Mucosa of stomach (tissue), 1 donor: Measurements from ENCODE around the gene LMAN2.

Experiments
- H3K27me3 ChIP-seq: one replicate; pipeline ENCODE4 v1.7.0; 2013; ENCODE audit warnings: mild to moderate bottlenecking, low read length; ENCODE audit not compliant: control insufficient read depth, insufficient read depth
- H3K36me3 ChIP-seq: one replicate; pipeline ENCODE4 v1.7.0; 2013; ENCODE audit warnings: low read length; ENCODE audit not compliant: control insufficient read depth, insufficient read depth
- H3K4me1 ChIP-seq: one replicate; pipeline ENCODE4 v1.7.0; 2013; ENCODE audit warnings: mild to moderate bottlenecking, low read length; ENCODE audit not compliant: control insufficient read depth, insufficient read depth
- H3K4me3 ChIP-seq: one replicate; pipeline ENCODE4 v1.7.0; 2013; ENCODE audit warnings: low read length
- H3K9ac ChIP-seq: one replicate; pipeline ENCODE4 v1.7.0; 2013; ENCODE audit warnings: mild to moderate bottlenecking, low read length, moderate library complexity
- H3K9me3 ChIP-seq: one replicate; pipeline ENCODE4 v1.7.0; 2013; ENCODE audit warnings: mild to moderate bottlenecking, low read length, moderate library complexity; ENCODE audit not compliant: control insufficient read depth
- donor health status: Pancreatic carcinoma.

LMAN2 gene

GRCh38 chr5:177388521-177389052 is 37.1 kb upstream of the LMAN2 start:
- Histone ChIP-seq H3K4me1 (peaks cover 7% of the 10 kb centered on the region), H3K9ac (no peak overlapping the region), H3K27me3 (no peaks in the 10 kb centered on the region), H3K4me3 (no peak overlapping the region), H3K9me3 (no peaks in the 10 kb centered on the region), H3K36me3 (no peaks in the 10 kb centered on the region)

- Histone ChIP-seq H3K4me3 (no peak overlapping the region), H3K27me3 (no peaks in the 10 kb centered on the region), H3K36me3 (no peaks in the 10 kb centered on the region), H3K9me3 (no peaks in the 10 kb centered on the region), H3K9ac (no peak overlapping the region), H3K4me1 (peaks cover 7% of the 10 kb centered on the region)
Measured at GRCh38 chr5:177387405-177387804, 35.9 kb upstream of the LMAN2 start.

- no peaks in the 10 kb centered on the region for H3K36me3 ChIP-seq
- H3K4me1 ChIP-seq = peaks cover 7% of the 10 kb centered on the region
- no peak overlapping the region for H3K9ac ChIP-seq
- no peak overlapping the region for H3K4me3 ChIP-seq
- H3K9me3 ChIP-seq = no peaks in the 10 kb centered on the region
- H3K27me3 ChIP-seq = no peaks in the 10 kb centered on the region
Measured at GRCh38 chr5:177386542-177386941, 35.1 kb upstream of the LMAN2 start.

- Histone ChIP-seq H3K4me1 (peaks cover 5% of the 10 kb centered on the region), H3K36me3 (no peaks in the 10 kb centered on the region), H3K9ac (no peak overlapping the region), H3K4me3 (no peak overlapping the region), H3K27me3 (no peaks in the 10 kb centered on the region), H3K9me3 (no peaks in the 10 kb centered on the region)
Measured at GRCh38 chr5:177385720-177386119, 34.3 kb upstream of the LMAN2 start.

GRCh38 chr5:177384134-177384533 is 32.7 kb upstream of the LMAN2 start, which contains the start of gene SLC34A1:
Gene SLC34A1, plus strand, starts transcription at chr5:177384434. Its CDS starts 1,308 bp downstream, at chr5:177385742.
- no peak within 1 kb of the TSS for H3K4me3 ChIP-seq
- peaks cover 2% of the 10 kb centered on the region for H3K4me1 ChIP-seq
- no peaks in the 10 kb centered on the region for H3K36me3 ChIP-seq
- H3K27me3 ChIP-seq = no peaks in the 10 kb centered on the region
- no peak within 1 kb of the TSS for H3K9ac ChIP-seq
- H3K9me3 ChIP-seq = no peaks in the 10 kb centered on the region

- Histone ChIP-seq H3K4me3 (no peak overlapping the region), H3K4me1 (peaks cover 4% of the 10 kb centered on the region), H3K27me3 (no peaks in the 10 kb centered on the region), H3K9me3 (no peaks in the 10 kb centered on the region), H3K9ac (no peak overlapping the region), H3K36me3 (no peaks in the 10 kb centered on the region)
Measured at GRCh38 chr5:177383181-177383580, 31.7 kb upstream of the LMAN2 start.

- Histone ChIP-seq H3K4me1 (peaks cover 4% of the 10 kb centered on the region), H3K9me3 (no peaks in the 10 kb centered on the region), H3K4me3 (no peak overlapping the region), H3K9ac (no peak overlapping the region), H3K36me3 (no peaks in the 10 kb centered on the region), H3K27me3 (no peaks in the 10 kb centered on the region)
Measured at GRCh38 chr5:177382423-177383029, 31.1 kb upstream of the LMAN2 start.

GRCh38 chr5:177380805-177381126 is 29.3 kb upstream of the LMAN2 start:
- Histone ChIP-seq H3K4me1 (peaks cover 4% of the 10 kb centered on the region), H3K9ac (no peak overlapping the region), H3K36me3 (no peaks in the 10 kb centered on the region), H3K9me3 (no peaks in the 10 kb centered on the region), H3K27me3 (no peaks in the 10 kb centered on the region), H3K4me3 (no peak overlapping the region)

- H3K9me3 ChIP-seq = no peaks in the 10 kb centered on the region
- H3K27me3 ChIP-seq = no peaks in the 10 kb centered on the region
- no peak overlapping the region for H3K4me3 ChIP-seq
- H3K9ac ChIP-seq = no peak overlapping the region
- peaks cover 4% of the 10 kb centered on the region for H3K4me1 ChIP-seq
- H3K36me3 ChIP-seq = no peaks in the 10 kb centered on the region
Measured at GRCh38 chr5:177378884-177379883, 27.7 kb upstream of the LMAN2 start.

GRCh38 chr5:177377851-177378776 is 26.6 kb upstream of the LMAN2 start:
- H3K27me3 ChIP-seq = no peaks in the 10 kb centered on the region
- no peak overlapping the region for H3K9ac ChIP-seq
- H3K36me3 ChIP-seq = no peaks in the 10 kb centered on the region
- H3K4me1 ChIP-seq = peaks cover 4% of the 10 kb centered on the region
- no peaks in the 10 kb centered on the region for H3K9me3 ChIP-seq
- H3K4me3 ChIP-seq = no peak overlapping the region

- Histone ChIP-seq H3K9me3 (no peaks in the 10 kb centered on the region), H3K9ac (no peak overlapping the region), H3K27me3 (no peaks in the 10 kb centered on the region), H3K4me1 (peaks cover 11% of the 10 kb centered on the region), H3K36me3 (no peaks in the 10 kb centered on the region), H3K4me3 (no peak overlapping the region)
Measured at GRCh38 chr5:177376107-177376506, 24.6 kb upstream of the LMAN2 start.
